GM18858 (cell line): ENCODE data around the gene ABL2.

ENCODE experiments used
- ATAC-seq: cut with Tn5 transposase; IDR thresholded peaks from one replicate; pipeline ENCODE4 v1.9.1; 2021; ENCODE audit not compliant: unreplicated experiment

The ABL2 gene

GRCh38 chr1:179058487-179059483 lies 170.7 kb downstream of the ABL2 start:
- ATAC-seq, result no peak

- ATAC-seq, result no peak
Observed at GRCh38 chr1:179055937-179056336, 173.5 kb downstream of the ABL2 start.

GRCh38 chr1:179053486-179053885 lies 176.0 kb downstream of the ABL2 start:
- no peak for ATAC-seq

GRCh38 chr1:179052776-179053175 lies 176.7 kb downstream of the ABL2 start:
- ATAC-seq, result no peak
